ENCODE results near the gene PROZ.

- TF ChIP-seq CTCF (IDR thresholded peaks at IDR 0.05) (no peak), POLR2A (IDR thresholded peaks at IDR 0.05) (no peak)
Measured at GRCh38 chr13:113123226-113124201, 34.9 kb upstream of the PROZ start.
